ENCODE results near the gene ANKS3.
"Not testable (repeated sequence)": the region's sequence is repeated elsewhere in the genome, so short reads cannot be mapped to it uniquely, and the experiment has no call there.

Gene ANKS3

DNA sequence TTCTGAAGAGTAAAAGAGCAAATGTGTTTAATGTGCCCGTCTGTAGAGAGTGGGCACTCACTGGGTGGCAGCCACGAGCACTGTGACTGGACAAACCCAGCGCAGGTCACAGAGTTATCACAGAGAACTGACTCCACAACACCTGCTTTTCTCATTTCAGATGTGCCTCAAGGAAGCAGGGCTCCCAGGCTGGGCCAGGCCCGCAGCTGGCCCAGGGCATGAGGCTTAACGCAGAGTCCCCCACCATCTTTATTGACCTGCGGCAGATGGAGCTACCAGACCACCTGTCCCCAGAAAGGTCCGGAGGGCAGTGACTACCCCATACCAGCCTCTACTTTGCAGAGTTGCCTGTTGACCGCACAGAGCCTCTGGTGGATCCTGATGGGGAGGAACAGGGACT, 12.1 kb upstream of the ANKS3 start:
- Histone ChIP-seq H3K79me2 (ENCODE audit: low read length) (no peaks in the 10 kb centered on the region), H3K4me2 (ENCODE audit: low read length) (no peak overlapping the region), H4K20me1 (ENCODE audit: insufficient read depth, low read length) (no peaks in the 10 kb centered on the region), H3K4me3 (ENCODE audit: low read length) (no peak overlapping the region), H3K27me3 (ENCODE audit: low read depth, low read length) (no peaks in the 10 kb centered on the region), H3K9me3 (ENCODE audit: insufficient read depth, low read length) (no peaks in the 10 kb centered on the region), H3K27ac (ENCODE audit: low read length) (no peak overlapping the region), H3K9ac (ENCODE audit: low read length) (no peak overlapping the region), H3K36me3 (replicated peaks; ENCODE audit: low read depth, low read length) (peaks cover 3% of the 10 kb centered on the region), H2AFZ (ENCODE audit: low read depth, low read length) (no peak overlapping the region), H3K4me1 (ENCODE audit: low read length) (peaks cover 43% of the 10 kb centered on the region)
- TF ChIP-seq, protein P1, sequence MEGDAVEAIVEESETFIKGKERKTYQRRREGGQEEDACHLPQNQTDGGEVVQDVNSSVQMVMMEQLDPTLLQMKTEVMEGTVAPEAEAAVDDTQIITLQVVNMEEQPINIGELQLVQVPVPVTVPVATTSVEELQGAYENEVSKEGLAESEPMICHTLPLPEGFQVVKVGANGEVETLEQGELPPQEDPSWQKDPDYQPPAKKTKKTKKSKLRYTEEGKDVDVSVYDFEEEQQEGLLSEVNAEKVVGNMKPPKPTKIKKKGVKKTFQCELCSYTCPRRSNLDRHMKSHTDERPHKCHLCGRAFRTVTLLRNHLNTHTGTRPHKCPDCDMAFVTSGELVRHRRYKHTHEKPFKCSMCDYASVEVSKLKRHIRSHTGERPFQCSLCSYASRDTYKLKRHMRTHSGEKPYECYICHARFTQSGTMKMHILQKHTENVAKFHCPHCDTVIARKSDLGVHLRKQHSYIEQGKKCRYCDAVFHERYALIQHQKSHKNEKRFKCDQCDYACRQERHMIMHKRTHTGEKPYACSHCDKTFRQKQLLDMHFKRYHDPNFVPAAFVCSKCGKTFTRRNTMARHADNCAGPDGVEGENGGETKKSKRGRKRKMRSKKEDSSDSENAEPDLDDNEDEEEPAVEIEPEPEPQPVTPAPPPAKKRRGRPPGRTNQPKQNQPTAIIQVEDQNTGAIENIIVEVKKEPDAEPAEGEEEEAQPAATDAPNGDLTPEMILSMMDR (IDR thresholded peaks at IDR 0.05; ENCODE audit: low read depth, low read length), result no peak
- TF ChIP-seq EZH2phosphoT487 (IDR thresholded peaks at IDR 0.05; ENCODE audit: low read depth), result no peak

DNA sequence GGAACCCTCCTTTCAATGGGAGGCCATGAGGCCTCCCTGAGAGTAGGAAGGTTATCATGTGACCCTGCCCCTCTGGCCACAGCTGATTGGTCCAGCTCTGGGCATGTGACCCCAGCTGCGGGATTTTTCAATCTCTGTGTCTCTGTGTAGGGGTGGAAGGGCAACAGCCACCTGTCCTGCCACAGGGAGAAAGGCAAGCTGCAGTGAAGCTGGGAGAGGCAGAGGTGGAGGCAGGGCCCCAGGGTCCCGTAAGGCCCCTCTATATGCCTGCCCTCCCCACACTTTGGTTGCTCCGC, 11.2 kb upstream of the ANKS3 start:
- Histone ChIP-seq H2AFZ (ENCODE audit: low read depth, low read length) (no peak overlapping the region), H3K4me3 (ENCODE audit: low read length) (no peak overlapping the region), H3K27me3 (ENCODE audit: low read depth, low read length) (no peaks in the 10 kb centered on the region), H3K4me2 (ENCODE audit: low read length) (no peak overlapping the region), H3K9me3 (ENCODE audit: insufficient read depth, low read length) (no peaks in the 10 kb centered on the region), H3K79me2 (ENCODE audit: low read length) (no peaks in the 10 kb centered on the region), H3K27ac (ENCODE audit: low read length) (peak overlapping the region; percentile 75; the same call in 1 of the 2 replicates), H3K9ac (ENCODE audit: low read length) (no peak overlapping the region), H4K20me1 (ENCODE audit: insufficient read depth, low read length) (no peaks in the 10 kb centered on the region), H3K4me1 (ENCODE audit: low read length) (peaks cover 43% of the 10 kb centered on the region), H3K36me3 (replicated peaks; ENCODE audit: low read depth, low read length) (no peaks in the 10 kb centered on the region)
- TF ChIP-seq, protein P1 (IDR thresholded peaks at IDR 0.05; ENCODE audit: low read depth, low read length), result no peak
- no peak for TF ChIP-seq EZH2phosphoT487 (IDR thresholded peaks at IDR 0.05; ENCODE audit: low read depth)

DNA sequence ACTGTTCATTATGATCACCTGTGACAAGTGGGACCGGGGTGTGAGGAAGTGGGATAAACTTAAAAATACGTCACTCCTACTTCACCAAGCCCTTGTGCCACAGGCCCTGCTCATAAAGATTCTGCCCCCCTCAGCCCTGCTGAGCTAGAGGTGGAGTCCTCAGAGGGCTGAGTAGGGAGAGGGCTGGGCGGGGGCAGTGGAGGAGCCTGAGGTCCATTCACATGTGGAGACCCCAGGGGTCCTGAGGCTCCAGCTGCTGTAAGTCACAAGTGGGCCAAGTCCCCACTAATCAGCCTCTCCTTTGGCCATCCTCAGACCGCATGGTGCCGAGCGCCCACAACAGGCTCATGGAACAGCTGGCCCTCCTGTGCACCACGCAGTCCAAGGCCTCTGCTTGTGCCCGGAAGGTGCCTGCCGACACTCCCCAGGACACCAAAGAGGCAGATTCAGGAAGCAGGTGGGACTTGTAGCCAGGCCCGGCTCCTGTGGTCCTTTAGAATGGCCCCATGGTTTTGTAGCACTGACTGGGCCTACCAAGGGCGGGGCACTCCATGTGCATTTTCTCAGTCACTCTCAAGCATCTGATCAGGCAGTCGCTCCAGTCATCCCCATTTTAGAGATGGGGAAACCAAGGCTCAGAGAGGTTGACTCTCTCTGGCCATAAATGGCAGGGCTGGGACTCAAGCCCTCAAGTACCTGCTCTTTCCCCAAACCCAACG, 10.6 kb upstream of the ANKS3 start:
- no peaks in the 10 kb centered on the region for H3K27me3 ChIP-seq (ENCODE audit: low read depth, low read length)
- H3K36me3 ChIP-seq (replicated peaks; ENCODE audit: low read depth, low read length), result no peaks in the 10 kb centered on the region
- H3K79me2 ChIP-seq (ENCODE audit: low read length), result no peaks in the 10 kb centered on the region
- H4K20me1 ChIP-seq (ENCODE audit: insufficient read depth, low read length), result no peaks in the 10 kb centered on the region
- peak overlapping the region; percentile 55; the same call in 1 of the 2 replicates for H2AFZ ChIP-seq (ENCODE audit: low read depth, low read length)
- TF ChIP-seq, protein P1 (IDR thresholded peaks at IDR 0.05; ENCODE audit: low read depth, low read length), result no peak
- TF ChIP-seq EZH2phosphoT487 (IDR thresholded peaks at IDR 0.05; ENCODE audit: low read depth), result no peak
- H3K9ac ChIP-seq (ENCODE audit: low read length), result no peak overlapping the region
- H3K4me3 ChIP-seq (ENCODE audit: low read length), result peak overlapping the region; percentile 56; the same call in 1 of the 2 replicates
- peaks cover 38% of the 10 kb centered on the region for H3K4me1 ChIP-seq (ENCODE audit: low read length)
- H3K27ac ChIP-seq (ENCODE audit: low read length), result peak overlapping the region; percentile 75
- no peaks in the 10 kb centered on the region for H3K9me3 ChIP-seq (ENCODE audit: insufficient read depth, low read length)
- H3K4me2 ChIP-seq (ENCODE audit: low read length), result peak overlapping the region; percentile 79

DNA sequence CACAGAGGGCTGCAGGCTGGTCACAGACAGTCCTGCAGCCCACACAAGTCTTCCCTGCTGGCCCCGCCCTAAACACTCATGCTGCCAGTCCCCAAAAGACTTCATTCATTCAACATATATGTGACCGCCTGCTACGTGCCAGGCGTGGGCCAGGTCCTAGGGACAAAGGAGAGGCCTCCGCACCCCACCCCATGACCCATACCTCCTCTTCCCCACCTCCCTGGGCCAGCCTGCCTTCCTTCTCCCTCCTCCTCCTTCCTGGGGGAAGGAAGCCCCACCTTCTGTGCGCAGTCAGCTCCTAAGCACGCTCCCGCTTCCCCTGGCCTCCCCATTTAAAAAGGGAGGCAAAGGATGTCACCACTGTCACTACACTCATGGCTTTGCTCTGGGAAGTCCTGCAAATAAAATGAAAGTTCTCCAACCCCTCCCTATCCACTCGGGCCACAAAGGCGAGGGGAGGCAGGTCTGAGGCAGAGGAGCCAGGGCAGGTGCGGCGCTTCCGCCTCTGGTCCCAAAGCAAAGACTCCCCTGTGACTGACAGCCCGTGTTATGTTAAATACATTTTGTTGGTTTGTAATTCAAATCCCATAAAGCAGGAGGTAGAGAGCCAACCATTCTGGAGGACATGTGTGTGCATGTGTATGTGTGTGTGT, 9.3 kb upstream of the ANKS3 start:
- H4K20me1 ChIP-seq (ENCODE audit: insufficient read depth, low read length), result no peaks in the 10 kb centered on the region
- no peaks in the 10 kb centered on the region for H3K79me2 ChIP-seq (ENCODE audit: low read length)
- H3K9me3 ChIP-seq (ENCODE audit: insufficient read depth, low read length), result no peaks in the 10 kb centered on the region
- H3K36me3 ChIP-seq (replicated peaks; ENCODE audit: low read depth, low read length), result no peaks in the 10 kb centered on the region
- TF ChIP-seq, protein P1 (IDR thresholded peaks at IDR 0.05; ENCODE audit: low read depth, low read length), result no peak
- TF ChIP-seq EZH2phosphoT487 (IDR thresholded peaks at IDR 0.05; ENCODE audit: low read depth), result no peak
- no peaks in the 10 kb centered on the region for H3K27me3 ChIP-seq (ENCODE audit: low read depth, low read length)
- peak overlapping the region; percentile 75; the same call in 1 of the 2 replicates for H3K27ac ChIP-seq (ENCODE audit: low read length)
- peak overlapping the region; percentile 93 for H3K4me2 ChIP-seq (ENCODE audit: low read length)
- H3K4me1 ChIP-seq (ENCODE audit: low read length), result peaks cover 37% of the 10 kb centered on the region
- peak overlapping the region; percentile 97 for H2AFZ ChIP-seq (ENCODE audit: low read depth, low read length)
- peak overlapping the region; percentile 75 for H3K4me3 ChIP-seq (ENCODE audit: low read length)
- peak overlapping the region; percentile 56 for H3K9ac ChIP-seq (ENCODE audit: low read length)

DNA sequence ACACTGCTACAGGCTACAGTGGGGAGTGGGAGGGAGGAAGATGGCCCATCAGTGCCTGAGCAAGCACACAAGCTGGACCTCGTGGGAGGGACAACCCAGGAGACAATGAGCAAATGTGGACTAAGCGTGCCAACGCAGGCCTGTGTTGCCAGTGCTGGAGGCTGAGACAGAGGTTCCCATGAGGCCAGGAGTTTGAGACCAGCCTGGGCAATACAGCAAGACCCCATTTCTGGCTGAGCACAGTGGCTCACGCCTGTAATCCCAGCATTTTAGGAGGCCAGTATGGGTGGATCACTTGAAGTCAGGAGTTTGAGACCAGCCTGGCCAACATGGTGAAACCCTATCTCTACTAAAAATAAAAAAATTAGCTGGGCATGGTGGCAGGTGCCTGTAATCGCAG, 4.3 kb upstream of the ANKS3 start:
- H3K4me2 ChIP-seq (ENCODE audit: low read length); H3K4me3 ChIP-seq (ENCODE audit: low read length); H3K36me3 ChIP-seq (replicated peaks; ENCODE audit: low read depth, low read length); H2AFZ ChIP-seq (ENCODE audit: low read depth, low read length); H3K27me3 ChIP-seq (ENCODE audit: low read depth, low read length); H3K79me2 ChIP-seq (ENCODE audit: low read length); H4K20me1 ChIP-seq (ENCODE audit: insufficient read depth, low read length); H3K9me3 ChIP-seq (ENCODE audit: insufficient read depth, low read length); H3K9ac ChIP-seq (ENCODE audit: low read length); H3K27ac ChIP-seq (ENCODE audit: low read length): not testable (repeated sequence)
- H3K4me1 ChIP-seq (ENCODE audit: low read length), result peaks cover 12% of the 10 kb centered on the region

Measured in OCI-LY3 (cell line).